Pancreas (tissue), 10 donors: Measurements from ENCODE around the gene AASS. TPM values are rescaled to one million over a fixed set of nuclear protein-coding genes. Genes with fewer than 3 reads are reported as not detected.
"Not testable (repeated sequence)": the region's sequence is repeated elsewhere in the genome, so short reads cannot be mapped to it uniquely, and the experiment has no call there.

Source experiments
- ATAC-seq, 4 donors: fragments of 200-7000 bp; cut with Tn5 transposase; one replicate each; pipeline versions ENCODE4 v1.8.0 to v1.9.1; 2020; ENCODE audit warnings: mild to moderate bottlenecking in 4 of 4, moderate library complexity in 4 of 4
- DNase-seq, 6 donors: peaks; one replicate each; pipeline ENCODE4 v3.0.0-alpha.2; 2020
- FAIRE-seq: peaks from 2 replicates; lab custom pipeline; 2012; peaks lifted over from hg19 to GRCh38; lab: Jason Lieb, UNC
- H3K27ac ChIP-seq, 4 donors: fragments of 200-600 bp; sonication (generic); 1 replicate in 3 of 4; 2 replicates in 1 of 4; pipeline versions ENCODE4 v1.5.0 to v1.8.0; 2020
- H3K27me3 ChIP-seq, 4 donors: fragments of 200-600 bp; one replicate each; pipeline ENCODE4 v1.8.0; 2021
- H3K36me3 ChIP-seq, 3 donors: fragments of 200-600 bp; sonication (generic) in 1 of 3; one replicate each; pipeline versions ENCODE4 v1.5.0 to v1.8.0; 2020 to 2021
- H3K4me1 ChIP-seq, 3 donors: fragments of 200-600 bp; one replicate each; pipeline ENCODE4 v1.8.0; 2021
- H3K4me3 ChIP-seq, 4 donors: fragments of 200-600 bp; sonication (generic) in 2 of 4; one replicate each; pipeline versions ENCODE4 v1.5.0 to v1.8.0; 2020 to 2021
- H3K9me3 ChIP-seq, 4 donors: fragments of 200-600 bp; one replicate each; pipeline ENCODE4 v1.8.0; 2021
- CTCF ChIP-seq, 4 donors: fragments of 200-600 bp; sonication (generic) in 3 of 4; IDR thresholded peaks; one replicate each; pipeline versions ENCODE4 v1.5.0 to v1.8.0; 2021; ENCODE audit warnings: antibody characterized with exemption in 4 of 4
- whole genome bisulfite sequencing, 2 donors: extraction: QIAGEN DNeasy Blood & Tissue Kit; methylation state at CpG; one replicate each; pipeline ENCODE4 v1.1.7; 2013; 5-methylcytosine and 5-hydroxymethylcytosine counted together
- intact Hi-C, 3 donors: fragments of 100-400 bp; cut with DNase I; formaldehyde crosslinking; loops; one replicate each; pipeline versions ENCODE4 v1.11.1 to v1.14.2; 2022
- polyA plus RNA-seq, 2 donors: library from polyadenylated mRNA; stranded (reverse); fragments of 200-250 nt; gene quantifications; one replicate each; pipeline ENCODE4 v1.2.3, GENCODE V29; 2013
- total RNA-seq, 6 donors: library from RNA; stranded (reverse); fragmentation: NEBNext Ultra II Directional in 4 of 6; extraction: Animal tissue kit (Norgen Biotek cat#: 25700) in 4 of 6; gene quantifications; one replicate each; pipeline versions ENCODE4 v1.2.1 to v1.2.4, GENCODE V29; 2021 to 2023
- donor health status: healthy with polysubstance abuse.
- donor health status: DM: no; HTN: no; CAD: no; lungs with moderate emphysema.
- donor health status: DM: no; HTN: no; CAD: no.
- donor health status: control.
- donor health status: control.
- donor health status: Bipolar disorder and iron deficiency.
- donor health status: DM: yes; HTN: yes; CAD: no.
- donor health status: DM: no; HTN: no; CAD: no.
- donor health status: DM: no; HTN: no; CAD: no.
- donor health status: DM: yes; HTN: yes; CAD: no.

Gene AASS
- total and polyA plus RNA-seq, 8 donors, result 5.9 to 16.9 (median 11.2) TPM

- Histone ChIP-seq H3K4me1 (no peaks in the 10 kb centered on the region), H3K27ac (peak overlapping the region in 2 of 4 donors; percentile 0 to 41), H3K9me3 (no peaks in the 10 kb centered on the region), H3K27me3 (no peaks in the 10 kb centered on the region), H3K36me3 (no peaks in the 10 kb centered on the region), H3K4me3 (peak overlapping the region in 2 of 4 donors; percentile 21 to 31)
- FAIRE-seq (no peak), DNase-seq (no peak), ATAC-seq (peak in 3 of 4 donors; percentile 50 to 73 (median 67))
- TF ChIP-seq CTCF (IDR thresholded peaks at IDR 0.05), result no peak
- intact Hi-C loops, result no loop called here
- WGBS, 2 donors, result 11% methylated on average over 5 of the region's 5 CpGs
Observed at GRCh38 chr7:122137251-122138077, 6.6 kb downstream of the AASS start.

GRCh38 chr7:122136639-122137245 lies 7.3 kb downstream of the AASS start:
- Histone ChIP-seq H3K4me3 (peak overlapping the region in 2 of 4 donors; percentile 21 to 31), H3K27me3 (no peaks in the 10 kb centered on the region), H3K27ac (peak overlapping the region in 1 of 4 donors; percentile 41), H3K9me3 (no peaks in the 10 kb centered on the region), H3K4me1 (no peaks in the 10 kb centered on the region), H3K36me3 (no peaks in the 10 kb centered on the region)
- intact Hi-C loops, result no loop called here
- no peak for FAIRE-seq
- no peak for TF ChIP-seq CTCF (IDR thresholded peaks at IDR 0.05)
- peak in 3 of 4 donors; percentile 38 to 67 (median 51) for ATAC-seq
- DNase-seq, result no peak
- WGBS, 2 donors, result 87 to 88% methylated on average over 1 of the region's 1 CpG

GRCh38 chr7:122136078-122136477 lies 8.0 kb downstream of the AASS start:
- intact Hi-C loops, result no loop called here
- H3K27me3 ChIP-seq, result no peaks in the 10 kb centered on the region
- FAIRE-seq, result no peak
- WGBS, 2 donors, result 67 to 75% methylated on average over 3 of the region's 3 CpGs
- no peaks in the 10 kb centered on the region for H3K36me3 ChIP-seq
- no peak for TF ChIP-seq CTCF (IDR thresholded peaks at IDR 0.05)
- no peaks in the 10 kb centered on the region for H3K4me1 ChIP-seq
- DNase-seq, result no peak
- no peak overlapping the region for H3K27ac ChIP-seq
- H3K4me3 ChIP-seq, result no peak overlapping the region
- ATAC-seq, result no peak
- H3K9me3 ChIP-seq, result no peaks in the 10 kb centered on the region

- Histone ChIP-seq H3K4me1 (no peaks in the 10 kb centered on the region), H3K9me3 (no peaks in the 10 kb centered on the region), H3K27me3 (no peaks in the 10 kb centered on the region), H3K4me3 (no peak overlapping the region), H3K36me3 (no peaks in the 10 kb centered on the region), H3K27ac (no peak overlapping the region)
- ATAC-seq (no peak), DNase-seq (no peak), FAIRE-seq (no peak)
- 74 to 82% methylated on average over 4 of the region's 4 CpGs for WGBS, 2 donors
- intact Hi-C loops, result no loop called here
- no peak for TF ChIP-seq CTCF (IDR thresholded peaks at IDR 0.05)
Observed at GRCh38 chr7:122135275-122135674, 8.8 kb downstream of the AASS start.

GRCh38 chr7:122134793-122135192 lies 9.3 kb downstream of the AASS start:
- H3K9me3 ChIP-seq, H3K36me3 ChIP-seq, ATAC-seq, intact Hi-C loops, FAIRE-seq, H3K4me1 ChIP-seq, H3K4me3 ChIP-seq, H3K27me3 ChIP-seq, H3K27ac ChIP-seq, DNase-seq: not testable (repeated sequence)
- 97% methylated on average over 3 of the region's 3 CpGs for WGBS, 2 donors
